PC-9 (cell line): Measurements from ENCODE around the gene BSCL2.

Experiments used
- CTCF ChIP-seq: fragments of 200-600 bp; sonication (generic); conservative IDR thresholded peaks from 2 replicates; pipeline ENCODE4 v1.6.1; 2017; ENCODE audit warnings: mixed run types, antibody characterized with exemption, mild to moderate bottlenecking, moderate library complexity
- EZH2 ChIP-seq: fragments of 200-600 bp; sonication (generic); IDR thresholded peaks from 2 replicates; pipeline ENCODE4 v1.8.0; 2017; ENCODE audit warnings: antibody characterized with exemption, low read depth

GRCh38 chr11:62688491-62688890 lies 18.7 kb downstream of the BSCL2 start:
- TF ChIP-seq CTCF: no peak
- no peak for TF ChIP-seq EZH2
